G401.6 (cell line): ENCODE measurements around the gene BACE2.
"Not testable (repeated sequence)": the region's sequence is repeated elsewhere in the genome, so short reads cannot be mapped to it uniquely, and the experiment has no call there.

Experiments used
- FAIRE-seq: peaks from 2 replicates; lab custom pipeline; 2012; peaks lifted over from hg19 to GRCh38; lab: Jason Lieb, UNC

The BACE2 gene

DNA sequence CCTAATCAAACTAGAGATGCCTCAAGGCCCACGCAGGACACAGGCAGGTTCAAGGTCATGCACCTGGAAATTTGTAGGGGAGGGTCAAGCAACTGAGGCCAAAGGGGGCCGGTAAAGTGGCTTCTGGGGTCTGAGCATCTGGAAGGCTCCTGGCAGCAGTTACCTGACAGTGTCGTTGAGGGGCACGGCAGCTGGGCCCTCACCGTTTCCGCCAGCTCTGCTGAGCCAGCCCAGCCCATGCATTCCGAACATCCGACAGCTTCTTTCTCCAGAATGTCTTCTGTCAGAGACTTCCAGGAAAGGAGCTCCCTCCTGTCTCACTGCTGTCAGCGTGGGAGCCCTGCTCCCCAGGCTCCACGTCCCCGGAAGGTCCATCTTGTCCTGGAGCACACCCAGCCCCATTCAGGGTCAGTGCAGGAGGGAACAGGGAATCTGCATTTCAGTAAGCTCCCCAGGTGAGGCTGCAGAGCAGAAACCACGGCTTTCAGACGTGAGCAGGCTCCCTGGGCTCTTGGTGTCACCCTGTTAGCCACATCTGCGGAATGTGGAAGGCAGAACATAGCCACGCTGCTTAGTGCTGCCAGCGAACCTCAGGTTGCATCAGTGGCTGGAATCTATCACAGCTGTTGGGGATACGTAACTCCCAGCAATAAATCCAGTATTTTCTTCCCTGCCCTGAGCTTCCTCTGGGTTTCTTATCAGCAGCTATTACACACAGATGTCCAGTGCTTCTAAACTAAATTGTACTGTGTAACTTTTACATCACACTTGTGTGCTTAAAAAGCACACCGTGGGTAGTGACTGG, 112.4 kb downstream of the BACE2 start:
- FAIRE-seq = no peak

DNA sequence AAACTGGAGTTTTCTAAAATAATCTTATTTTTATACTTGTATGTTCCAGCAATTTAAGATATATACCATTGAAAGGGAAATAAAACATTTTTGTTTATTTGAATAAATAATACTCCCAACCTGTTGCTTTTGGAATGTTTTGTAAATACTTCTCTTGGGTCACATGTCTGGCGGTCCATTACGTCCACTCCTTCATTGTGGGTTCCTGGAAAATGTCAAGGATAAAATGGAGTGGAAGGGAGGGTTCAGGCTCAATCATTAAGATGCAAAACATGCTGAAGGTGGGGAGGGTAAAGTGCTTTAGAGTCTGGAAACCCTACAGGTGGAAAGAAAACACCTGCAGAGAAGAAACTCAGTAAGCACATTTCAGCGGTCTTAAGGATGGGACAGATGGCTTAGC, 114.5 kb downstream of the BACE2 start:
- FAIRE-seq = no peak

- no peak for FAIRE-seq
These were observed 115.4 kb downstream of the BACE2 start for GRCh38 chr21:41283211-41283818.

- no peak for FAIRE-seq
These were observed 121.5 kb downstream of the BACE2 start for GRCh38 chr21:41289431-41289830.

- no peak for FAIRE-seq
These were observed 122.3 kb downstream of the BACE2 start for GRCh38 chr21:41290106-41290799.

DNA sequence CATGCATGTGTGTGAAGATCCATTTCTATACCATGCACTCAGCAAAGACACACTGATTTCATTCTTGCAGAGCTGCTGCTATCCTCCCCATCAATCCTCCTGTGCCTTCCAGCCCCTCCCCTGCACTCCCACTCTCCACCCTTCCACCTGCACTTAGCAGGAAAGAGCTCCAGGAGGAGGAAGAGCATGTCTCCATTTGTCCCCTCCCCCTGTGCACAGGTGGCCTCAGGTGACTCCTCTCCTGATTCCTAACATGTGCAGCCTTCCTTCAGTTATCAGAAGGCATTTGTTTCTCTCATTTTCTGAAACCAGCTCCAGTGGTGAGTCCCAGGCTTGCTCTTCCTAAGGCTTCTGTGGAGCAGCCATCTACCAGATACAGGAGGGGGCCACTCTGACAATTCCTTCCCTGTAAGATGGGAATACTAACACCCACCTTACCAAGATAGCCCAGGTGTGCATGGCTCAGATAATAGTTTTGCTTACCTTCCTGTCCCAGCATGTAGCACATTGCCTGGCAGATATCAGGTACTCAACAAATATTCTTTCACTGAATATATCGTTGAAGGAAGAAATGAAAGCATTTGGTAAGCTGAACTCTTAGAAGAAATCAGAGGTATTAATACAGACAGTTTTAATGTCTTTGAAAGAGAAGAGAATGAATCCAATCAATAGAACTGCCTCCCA, 126.7 kb downstream of the BACE2 start:
- no peak for FAIRE-seq

DNA sequence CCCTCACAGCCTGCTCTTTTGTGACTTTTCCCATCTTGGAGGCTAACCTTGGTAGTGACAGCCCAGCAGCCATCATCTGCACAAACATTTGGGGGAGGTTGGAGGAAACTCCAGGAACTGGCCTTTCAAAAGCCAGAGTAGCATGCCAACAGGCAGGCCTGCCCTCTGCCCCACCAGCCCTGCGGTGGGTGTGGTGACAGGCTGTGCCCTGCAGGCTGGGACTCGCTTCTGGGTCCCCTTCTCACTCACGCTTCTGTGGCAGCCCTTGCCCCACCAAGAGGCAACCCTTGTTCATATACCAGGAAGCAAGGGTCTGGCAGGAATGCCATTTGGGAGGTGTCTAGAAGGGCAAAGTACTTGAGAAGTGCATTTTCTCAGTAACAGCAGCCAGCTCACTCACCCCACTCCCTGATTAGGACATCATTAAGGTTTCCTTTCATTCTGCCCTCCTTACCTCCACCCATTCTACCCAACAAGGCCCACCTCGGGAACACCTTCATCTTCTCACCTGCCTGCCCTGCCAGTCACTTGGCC, 127.8 kb downstream of the BACE2 start:
- FAIRE-seq = no peak

GRCh38 chr21:41302976-41303375, 135.0 kb downstream of the BACE2 start:
- FAIRE-seq = no peak

- FAIRE-seq = no peak
These were observed 136.2 kb downstream of the BACE2 start for GRCh38 chr21:41304068-41304720.

DNA sequence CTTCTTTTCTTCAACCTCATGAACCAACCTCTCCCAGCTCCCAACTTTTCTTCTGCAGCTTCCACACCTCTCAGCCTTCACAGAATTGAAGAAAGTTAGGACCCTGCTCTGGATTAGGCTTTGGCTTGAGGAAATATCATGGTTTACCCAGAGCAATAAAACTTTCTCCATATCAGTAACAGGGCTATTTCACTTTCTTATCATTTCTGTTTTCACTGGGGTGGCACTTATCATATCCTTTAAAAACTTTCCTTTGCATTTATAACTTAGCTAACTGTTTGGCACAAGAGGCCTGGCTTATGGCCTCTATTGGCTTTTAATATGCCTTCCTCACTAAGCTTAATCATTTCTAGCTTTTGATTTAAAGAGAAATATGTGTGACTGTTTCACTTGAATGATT, 139.3 kb downstream of the BACE2 start:
- FAIRE-seq = no peak

DNA sequence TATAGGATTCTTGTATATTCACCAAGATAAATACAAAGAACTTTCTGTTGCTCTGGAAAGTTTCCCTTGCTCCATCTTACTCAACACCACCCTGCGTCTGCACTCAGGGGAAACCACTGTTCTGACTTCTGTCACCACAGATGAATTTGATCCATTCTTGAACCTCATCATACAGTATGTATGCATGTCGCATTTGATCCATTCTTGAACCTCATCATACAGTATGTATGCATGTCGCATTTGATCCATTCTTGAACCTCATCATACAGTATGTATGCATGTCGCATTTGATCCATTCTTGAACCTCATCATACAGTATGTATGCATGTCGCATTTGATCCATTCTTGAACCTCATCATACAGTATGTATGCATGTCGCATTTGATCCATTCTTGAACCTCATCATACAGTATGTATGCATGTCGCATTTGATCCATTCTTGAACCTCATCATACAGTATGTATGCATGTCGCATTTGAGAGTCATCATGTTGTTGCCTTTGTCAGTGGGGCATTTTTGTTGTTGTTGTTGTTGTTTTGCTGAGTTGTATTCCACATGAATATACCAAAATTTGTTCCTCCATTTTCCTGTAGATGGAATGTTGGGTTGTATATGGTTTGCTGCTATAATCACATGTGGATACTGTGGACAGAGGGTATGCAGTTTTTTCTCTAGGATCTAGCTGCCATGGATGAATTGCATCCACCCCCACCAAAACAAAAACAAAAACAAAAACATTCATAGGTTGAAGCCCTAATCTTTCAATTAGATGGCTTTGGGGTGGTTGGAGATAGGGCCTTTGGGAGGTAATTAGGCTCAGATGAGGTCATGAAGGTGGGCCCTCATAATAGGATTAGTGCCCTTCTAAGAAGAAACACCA, 145.6 kb downstream of the BACE2 start:
- not testable (repeated sequence) for FAIRE-seq

DNA sequence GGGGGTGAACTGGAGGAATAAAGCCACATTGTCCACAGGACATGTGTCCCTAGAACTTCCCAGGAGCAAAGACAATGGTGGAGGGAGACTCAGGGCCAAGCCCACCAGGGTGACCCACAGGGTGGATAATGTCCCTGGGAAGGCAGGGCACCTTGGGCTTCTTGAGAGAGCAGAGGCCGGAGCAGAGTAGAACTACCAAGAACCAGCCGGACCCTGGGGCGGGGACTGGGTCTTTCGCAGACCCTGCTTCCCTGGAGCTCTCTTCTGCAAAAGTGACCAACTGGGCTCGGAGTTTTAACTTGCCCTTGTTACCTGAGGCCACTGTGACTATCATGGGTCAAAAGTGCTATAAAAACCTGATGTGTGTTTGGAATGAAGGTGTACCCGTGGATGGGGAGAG, 147.8 kb downstream of the BACE2 start:
- FAIRE-seq = no peak

- FAIRE-seq = no peak
These were observed 148.5 kb downstream of the BACE2 start, which contains the start of gene FAM3B for GRCh38 chr21:41316200-41317062. Gene FAM3B, plus strand, starts transcription at chr21:41316801. Its CDS starts 79 bp downstream, at chr21:41316880.

- FAIRE-seq = no peak
These were observed 149.1 kb downstream of the BACE2 start for GRCh38 chr21:41317063-41317392.

DNA sequence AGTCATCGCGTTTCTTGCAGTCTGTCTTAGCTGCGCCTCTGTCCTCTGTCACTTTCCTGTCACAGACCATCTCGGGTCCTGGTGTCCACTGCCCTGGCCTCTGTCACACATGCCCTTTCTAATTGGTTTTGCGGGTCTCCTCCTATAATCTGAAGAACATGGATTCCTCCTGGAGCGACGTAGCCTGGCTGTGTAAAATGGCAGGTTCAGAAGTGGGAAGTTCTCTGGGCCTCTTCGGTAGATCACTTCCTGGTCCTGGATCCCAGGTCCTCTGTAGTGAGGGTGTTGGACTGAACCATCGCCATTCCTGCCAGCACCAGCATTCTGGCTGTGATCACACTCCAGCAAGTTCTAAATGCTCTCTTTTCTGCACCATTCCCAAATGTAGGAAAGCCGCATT, 149.5 kb downstream of the BACE2 start:
- no peak for FAIRE-seq

DNA sequence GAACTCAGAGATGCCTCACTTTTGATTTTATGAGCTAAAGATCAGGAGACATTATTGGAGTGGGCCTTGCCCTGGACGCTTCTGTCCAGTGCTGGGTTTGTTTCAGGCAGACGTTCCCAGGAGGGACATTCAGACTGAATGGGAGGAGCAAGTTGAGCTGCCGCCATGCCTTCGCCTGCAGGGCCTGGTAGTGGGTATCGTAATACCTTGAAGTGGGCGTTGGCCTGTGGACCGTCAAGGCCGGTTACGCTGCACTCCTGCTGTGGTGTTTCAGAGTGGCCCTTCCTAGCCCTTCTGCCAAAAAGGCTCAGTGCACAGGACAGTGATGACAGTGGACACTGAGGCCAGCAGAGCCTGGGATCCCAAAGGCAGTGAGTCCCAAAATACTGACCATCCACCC, 150.3 kb downstream of the BACE2 start:
- FAIRE-seq = no peak

DNA sequence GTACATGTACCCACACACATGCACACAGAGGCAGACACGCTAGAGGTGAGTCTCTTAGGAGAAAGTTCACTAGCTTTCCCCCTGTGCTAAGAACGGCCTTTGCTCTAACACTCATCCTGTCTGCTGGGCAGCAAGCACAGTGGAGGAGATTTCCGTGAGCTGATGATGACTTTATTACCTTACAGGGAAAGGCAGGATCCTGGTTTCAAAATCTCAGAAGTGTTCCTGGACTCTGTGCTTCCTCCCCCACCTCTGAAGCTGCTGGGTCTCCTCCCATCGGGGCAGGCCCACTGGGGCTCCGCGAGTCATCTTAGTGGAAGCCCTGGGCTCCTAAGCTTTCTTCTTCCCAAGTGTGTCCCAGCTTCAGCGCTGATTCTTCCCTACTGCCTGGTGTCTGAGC, 151.3 kb downstream of the BACE2 start:
- no peak for FAIRE-seq

- FAIRE-seq = no peak
These were observed 153.4 kb downstream of the BACE2 start for GRCh38 chr21:41321211-41321907.

DNA sequence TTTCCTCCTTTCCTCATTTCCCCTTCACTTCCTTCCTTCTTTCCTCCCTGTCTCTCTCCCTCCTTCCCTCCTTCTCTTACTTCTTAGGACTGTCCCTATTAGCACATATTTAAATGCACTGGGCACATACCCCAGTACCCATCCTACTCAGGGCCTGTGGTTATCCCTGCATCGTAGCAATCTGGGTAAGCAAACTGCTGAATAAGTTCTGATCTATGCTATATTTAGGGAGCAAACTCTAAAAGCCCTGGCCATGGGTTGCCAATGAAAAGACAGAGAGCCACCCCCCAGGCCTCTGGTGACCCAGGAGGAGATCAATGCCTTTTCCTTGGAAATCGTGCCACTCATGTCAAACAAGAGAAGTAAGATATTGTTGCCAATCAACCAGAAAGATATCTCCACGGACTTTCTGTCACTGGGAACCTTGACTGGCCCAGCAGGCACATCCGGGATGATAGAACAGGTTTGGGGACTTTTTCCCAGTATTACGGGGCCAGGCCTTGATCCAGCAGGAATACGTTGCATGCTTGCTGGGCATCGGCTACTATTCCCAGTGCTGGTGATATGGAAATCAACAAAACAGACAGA, 154.0 kb downstream of the BACE2 start:
- FAIRE-seq = no peak
